HG03354 (cell line): ENCODE measurements around the gene PLP2.
A peak's percentile ranks its signal among the peaks of the same experiment; 100 is the strongest.
"Not testable (repeated sequence)": the region's sequence is repeated elsewhere in the genome, so short reads cannot be mapped to it uniquely, and the experiment has no call there.

Experiments used
- ATAC-seq: cut with Tn5 transposase; IDR thresholded peaks from one replicate; pipeline ENCODE4 v1.9.1; 2021; ENCODE audit warnings: mild to moderate bottlenecking; ENCODE audit not compliant: unreplicated experiment, poor library complexity, severe bottlenecking

Gene PLP2

GRCh38 chrX:49162620-49163019 lies 9.1 kb upstream of the PLP2 start, which contains the start of gene MAGIX:
Gene MAGIX, plus strand, starts transcription at chrX:49162758. Its CDS starts 132 bp downstream, at chrX:49162890.
- ATAC-seq = no peak

- ATAC-seq = peak; percentile 60
Observed at GRCh38 chrX:49163555-49164419, 7.9 kb upstream of the PLP2 start.

- no peak for ATAC-seq
Observed at GRCh38 chrX:49164589-49165360, 6.9 kb upstream of the PLP2 start.

- peak; percentile 46 for ATAC-seq
Observed at GRCh38 chrX:49165901-49166881, 5.5 kb upstream of the PLP2 start.

- ATAC-seq = peak; percentile 10
Observed at GRCh38 chrX:49166914-49167739, 4.6 kb upstream of the PLP2 start.

GRCh38 chrX:49167740-49168108 lies 4.0 kb upstream of the PLP2 start:
- ATAC-seq = no peak

- ATAC-seq = peak; percentile 64
Observed at GRCh38 chrX:49172280-49172780, 632 bp downstream of the PLP2 start.

GRCh38 chrX:49173544-49173943 lies 1.8 kb downstream of the PLP2 start:
- ATAC-seq = not testable (repeated sequence)

GRCh38 chrX:49174723-49175122 lies 3.0 kb downstream of the PLP2 start:
- no peak for ATAC-seq

GRCh38 chrX:49175435-49176274 lies 4.0 kb downstream of the PLP2 start:
- no peak for ATAC-seq

- no peak for ATAC-seq
Observed at GRCh38 chrX:49176421-49177326, 5.0 kb downstream of the PLP2 start.

GRCh38 chrX:49177338-49177833 lies 5.7 kb downstream of the PLP2 start:
- no peak for ATAC-seq

GRCh38 chrX:49177873-49178480 lies 6.3 kb downstream of the PLP2 start:
- ATAC-seq = no peak

- ATAC-seq = no peak
Observed at GRCh38 chrX:49178537-49178936, 6.8 kb downstream of the PLP2 start.

- no peak for ATAC-seq
Observed at GRCh38 chrX:49179358-49179757, 7.7 kb downstream of the PLP2 start.

- no peak for ATAC-seq
Observed at GRCh38 chrX:49183701-49184281, 12.1 kb downstream of the PLP2 start.
